GM23338 (cell line): ENCODE data around the gene GSG1.
"Not testable (repeated sequence)": the region's sequence is repeated elsewhere in the genome, so short reads cannot be mapped to it uniquely, and the experiment has no call there.

ENCODE experiments used
- REST ChIP-seq: IDR thresholded peaks from one replicate; pipeline ENCODE4 v1.6.1; 2018; ENCODE audit warnings: antibody characterized with exemption; ENCODE audit not compliant: unreplicated experiment
- TF ChIP-seq, protein P1 (sequence below), 2 experiments: fragments of 200-600 bp in 1 of 2; sonication (generic) in 1 of 2; conservative IDR thresholded peaks; 2 replicates each; pipeline versions ENCODE4 v1.5.1 to v1.6.1; 2016 to 2017; ENCODE audit warnings: antibody characterized with exemption in 2 of 2, low read depth in 2 of 2, mild to moderate bottlenecking in 2 of 2, moderate library complexity in 1 of 2

DNA sequence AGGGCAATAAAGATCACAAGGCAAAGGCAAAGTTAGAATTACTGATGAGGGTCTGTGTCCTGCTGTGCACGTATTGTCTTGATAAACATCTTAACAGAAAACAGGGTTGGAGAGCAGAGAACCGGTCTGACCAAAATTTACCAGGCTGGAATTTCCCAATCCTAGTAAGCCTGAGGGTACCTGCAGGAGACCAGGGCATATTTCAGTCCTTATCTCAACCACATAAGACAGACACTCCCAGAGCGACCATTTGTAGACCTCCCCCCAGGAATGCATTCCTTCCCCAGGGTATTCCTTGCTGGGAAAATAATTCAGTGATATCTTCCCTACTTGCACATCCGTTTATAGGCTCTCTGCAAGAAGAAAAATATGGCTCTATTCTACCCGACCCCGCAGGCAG, 49.9 kb downstream of the GSG1 start:
- TF ChIP-seq, protein P1, sequence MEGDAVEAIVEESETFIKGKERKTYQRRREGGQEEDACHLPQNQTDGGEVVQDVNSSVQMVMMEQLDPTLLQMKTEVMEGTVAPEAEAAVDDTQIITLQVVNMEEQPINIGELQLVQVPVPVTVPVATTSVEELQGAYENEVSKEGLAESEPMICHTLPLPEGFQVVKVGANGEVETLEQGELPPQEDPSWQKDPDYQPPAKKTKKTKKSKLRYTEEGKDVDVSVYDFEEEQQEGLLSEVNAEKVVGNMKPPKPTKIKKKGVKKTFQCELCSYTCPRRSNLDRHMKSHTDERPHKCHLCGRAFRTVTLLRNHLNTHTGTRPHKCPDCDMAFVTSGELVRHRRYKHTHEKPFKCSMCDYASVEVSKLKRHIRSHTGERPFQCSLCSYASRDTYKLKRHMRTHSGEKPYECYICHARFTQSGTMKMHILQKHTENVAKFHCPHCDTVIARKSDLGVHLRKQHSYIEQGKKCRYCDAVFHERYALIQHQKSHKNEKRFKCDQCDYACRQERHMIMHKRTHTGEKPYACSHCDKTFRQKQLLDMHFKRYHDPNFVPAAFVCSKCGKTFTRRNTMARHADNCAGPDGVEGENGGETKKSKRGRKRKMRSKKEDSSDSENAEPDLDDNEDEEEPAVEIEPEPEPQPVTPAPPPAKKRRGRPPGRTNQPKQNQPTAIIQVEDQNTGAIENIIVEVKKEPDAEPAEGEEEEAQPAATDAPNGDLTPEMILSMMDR (conservative IDR thresholded peaks at IDR 0.05; ENCODE audit: low read depth in 2 of 2), result not testable (repeated sequence)
- TF ChIP-seq REST, result not testable (repeated sequence)
